Measurements from ENCODE around the gene CST9. TPM values are rescaled to one million over a fixed set of nuclear protein-coding genes. Genes with fewer than 3 reads are reported as not detected.

Gene CST9
- total and polyA plus RNA-seq, 2 of the 13 experiments (the other 11 are each of a cell fraction or from before 2014, with no cell fraction given) = 0.07 TPM; not detected in 1

GRCh38 chr20:23606652-23607049 is 934 bp upstream of the CST9 start (continued):
- TF ChIP-seq NR2F6 (IDR thresholded peaks at IDR 0.05) (no peak), NR2F6 (CRISPR knock-in tag; IDR thresholded peaks at IDR 0.05) (peak; percentile 59; the same call in 1 of the 2 replicates), BCL3 (CRISPR knock-in tag; IDR thresholded peaks at IDR 0.05) (no peak), HBP1 (CRISPR knock-in tag; IDR thresholded peaks at IDR 0.05; ENCODE audit: low read depth) (0 out of 2 replicates have a peak, but pooled peaks have one; percentile 59), CTCF (CRISPR knock-in tag; IDR thresholded peaks at IDR 0.05) (peak; percentile 99), TRIM22 (IDR thresholded peaks at IDR 0.05) (no peak), ZNF142 (CRISPR knock-in tag; IDR thresholded peaks at IDR 0.05) (peak; percentile 71; the same call in 1 of the 2 replicates), TAF1 (CRISPR knock-in tag; IDR thresholded peaks at IDR 0.05) (no peak), HNF4A (CRISPR knock-in tag; IDR thresholded peaks at IDR 0.05) (no peak), ZKSCAN8 (CRISPR knock-in tag; IDR thresholded peaks at IDR 0.05; ENCODE audit: borderline replicate concordance) (0 out of 2 replicates have a peak, but pooled peaks have one; percentile 54), NR2F1 (CRISPR knock-in tag; IDR thresholded peaks at IDR 0.05) (no peak), ZNF839 (CRISPR knock-in tag; IDR thresholded peaks at IDR 0.05; ENCODE audit: borderline replicate concordance) (0 out of 2 replicates have a peak, but pooled peaks have one; percentile 60), BORCS8-MEF2B (CRISPR knock-in tag; IDR thresholded peaks at IDR 0.05) (peak; percentile 78), RXRB (CRISPR knock-in tag; IDR thresholded peaks at IDR 0.05; ENCODE audit: borderline replicate concordance) (peak; percentile 38; the same call in 1 of the 2 replicates), SP140L (CRISPR knock-in tag; IDR thresholded peaks at IDR 0.05; ENCODE audit: borderline replicate concordance) (no peak; the same call in 1 of the 2 replicates), MAF1 (CRISPR knock-in tag; IDR thresholded peaks at IDR 0.05; ENCODE audit: borderline replicate concordance) (0 out of 2 replicates have a peak, but pooled peaks have one; percentile 64), GATA4 (IDR thresholded peaks at IDR 0.05; ENCODE audit: borderline replicate concordance, low read depth) (no peak), TMF1 (CRISPR knock-in tag; IDR thresholded peaks at IDR 0.05; ENCODE audit: low read depth) (peak; percentile 77; the same call in 1 of the 2 replicates), ZNF788 (CRISPR knock-in tag; IDR thresholded peaks at IDR 0.05; ENCODE audit: borderline replicate concordance) (peak; percentile 62; the same call in 1 of the 2 replicates)

All from HepG2 (cell line).